Measurements from ENCODE around the gene ELMO1. TPM values are rescaled to one million over a fixed set of nuclear protein-coding genes. Genes with fewer than 3 reads are reported as not detected.

The ELMO1 gene
- total RNA-seq, 1 donor, result under 0.01 TPM

DNA sequence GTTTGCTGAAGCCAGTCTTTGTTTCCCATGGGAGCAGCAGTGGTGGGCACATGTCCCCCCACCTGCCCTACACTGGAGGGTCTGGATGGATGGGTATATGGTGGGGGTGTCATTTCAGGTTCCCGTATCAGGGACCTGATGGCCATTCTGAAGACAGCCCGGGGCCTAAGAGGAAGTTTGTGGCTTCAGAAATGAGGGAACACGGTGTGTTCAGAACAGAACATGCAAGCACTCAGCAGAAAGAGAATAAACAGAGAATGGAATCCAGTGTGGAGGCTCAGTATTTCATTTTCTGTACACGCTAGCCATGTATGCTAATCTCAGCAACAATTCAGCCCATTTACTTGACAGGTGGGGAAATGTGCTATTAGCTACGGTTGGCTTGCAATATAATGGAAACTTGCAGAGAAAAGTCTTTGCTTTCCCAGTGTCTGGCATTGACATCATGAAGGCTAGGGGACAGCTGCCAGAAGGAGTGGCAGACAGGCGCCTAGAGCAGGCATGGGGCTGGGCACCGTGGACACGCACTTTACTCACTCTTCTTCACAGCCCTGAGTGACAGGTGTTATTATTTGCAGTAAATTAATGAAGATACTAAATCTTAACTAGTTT, 98.6 kb downstream of the ELMO1 start:
- TF ChIP-seq, protein P1, sequence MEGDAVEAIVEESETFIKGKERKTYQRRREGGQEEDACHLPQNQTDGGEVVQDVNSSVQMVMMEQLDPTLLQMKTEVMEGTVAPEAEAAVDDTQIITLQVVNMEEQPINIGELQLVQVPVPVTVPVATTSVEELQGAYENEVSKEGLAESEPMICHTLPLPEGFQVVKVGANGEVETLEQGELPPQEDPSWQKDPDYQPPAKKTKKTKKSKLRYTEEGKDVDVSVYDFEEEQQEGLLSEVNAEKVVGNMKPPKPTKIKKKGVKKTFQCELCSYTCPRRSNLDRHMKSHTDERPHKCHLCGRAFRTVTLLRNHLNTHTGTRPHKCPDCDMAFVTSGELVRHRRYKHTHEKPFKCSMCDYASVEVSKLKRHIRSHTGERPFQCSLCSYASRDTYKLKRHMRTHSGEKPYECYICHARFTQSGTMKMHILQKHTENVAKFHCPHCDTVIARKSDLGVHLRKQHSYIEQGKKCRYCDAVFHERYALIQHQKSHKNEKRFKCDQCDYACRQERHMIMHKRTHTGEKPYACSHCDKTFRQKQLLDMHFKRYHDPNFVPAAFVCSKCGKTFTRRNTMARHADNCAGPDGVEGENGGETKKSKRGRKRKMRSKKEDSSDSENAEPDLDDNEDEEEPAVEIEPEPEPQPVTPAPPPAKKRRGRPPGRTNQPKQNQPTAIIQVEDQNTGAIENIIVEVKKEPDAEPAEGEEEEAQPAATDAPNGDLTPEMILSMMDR (IDR thresholded peaks at IDR 0.05; ENCODE audit: insufficient read depth, low read depth, low read length), result no peak
- no peak overlapping the region for H3K4me3 ChIP-seq (ENCODE audit: low read depth, low read length)
- DNase-seq (ENCODE audit: low read depth), result no peak

DNA sequence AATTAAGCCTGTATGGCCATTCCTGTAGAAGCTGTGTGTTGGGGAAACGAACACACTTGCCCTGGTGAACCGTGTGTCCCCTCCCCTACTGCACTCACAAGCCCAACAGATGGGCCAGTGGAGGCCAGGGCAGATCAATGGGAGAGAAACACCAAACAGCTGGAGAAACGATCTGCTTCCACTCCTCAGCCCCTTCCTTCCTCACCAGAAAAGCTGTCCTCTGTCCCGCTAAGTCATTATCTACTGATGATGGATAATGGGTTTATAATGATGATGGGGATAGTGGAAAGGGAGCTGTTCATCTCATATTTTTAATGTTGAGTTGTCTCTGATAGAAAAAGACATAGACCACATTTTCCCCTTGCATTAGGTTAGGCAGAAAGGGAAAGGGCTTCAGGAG, 99.7 kb downstream of the ELMO1 start:
- DNase-seq (ENCODE audit: low read depth), result no peak
- no peak overlapping the region for H3K4me3 ChIP-seq (ENCODE audit: low read depth, low read length)
- TF ChIP-seq, protein P1 (IDR thresholded peaks at IDR 0.05; ENCODE audit: insufficient read depth, low read depth, low read length), result no peak

DNA sequence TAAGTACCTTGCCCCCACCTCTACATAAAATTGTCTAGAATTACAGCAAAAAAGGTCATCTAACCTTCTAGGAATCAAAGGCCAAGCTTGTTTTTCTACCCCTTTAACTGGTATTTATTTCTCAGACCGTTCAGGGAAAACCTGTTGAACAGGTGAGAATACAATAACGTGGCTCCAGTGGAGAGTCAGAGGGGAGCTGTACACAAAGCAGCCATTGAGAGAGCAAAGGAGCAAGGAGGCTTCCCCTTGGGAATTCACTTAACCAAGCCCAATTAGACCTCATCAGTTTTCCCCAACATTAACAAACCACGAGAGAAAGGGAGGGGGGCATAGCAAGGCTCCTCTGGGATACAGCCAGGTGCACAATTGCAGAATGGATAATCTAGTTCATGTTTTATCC, 101.9 kb downstream of the ELMO1 start:
- H3K4me3 ChIP-seq (ENCODE audit: low read depth, low read length), result no peak overlapping the region
- TF ChIP-seq, protein P1 (IDR thresholded peaks at IDR 0.05; ENCODE audit: insufficient read depth, low read depth, low read length), result no peak
- DNase-seq (ENCODE audit: low read depth), result no peak

DNA sequence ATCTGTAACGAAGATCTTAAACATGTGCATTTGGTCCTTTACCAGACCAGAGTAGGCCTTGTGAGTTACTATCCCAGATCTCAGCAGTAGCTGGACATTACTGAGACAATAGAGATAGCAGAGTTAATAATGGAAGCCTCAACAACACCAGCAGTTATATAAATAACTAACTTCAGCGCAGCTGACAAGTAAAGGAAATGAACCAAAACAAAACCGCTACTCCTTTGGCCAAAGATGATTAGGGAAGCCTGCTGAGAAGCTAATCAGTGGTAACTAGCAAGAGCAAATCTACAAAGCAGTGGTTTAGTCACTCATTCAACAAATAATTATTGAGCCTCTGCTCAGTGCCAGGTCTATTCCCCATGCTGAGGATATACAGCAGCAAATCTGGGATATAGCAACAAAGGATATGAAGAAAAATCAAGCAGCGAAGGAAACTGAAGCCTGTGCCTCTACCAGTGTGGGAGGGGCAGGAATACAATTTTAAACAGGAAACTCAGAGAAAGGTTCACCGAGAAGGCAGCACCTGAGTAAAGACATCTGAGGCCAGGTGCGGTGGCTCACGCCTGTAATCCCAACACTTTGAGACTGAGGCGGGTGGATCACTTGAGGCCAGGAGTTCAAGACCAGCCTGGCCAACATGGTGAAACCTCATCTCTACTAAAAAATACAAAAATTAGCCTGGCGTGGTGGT, 103.6 kb downstream of the ELMO1 start:
- no peak for DNase-seq (ENCODE audit: low read depth)
- TF ChIP-seq, protein P1 (IDR thresholded peaks at IDR 0.05; ENCODE audit: insufficient read depth, low read depth, low read length), result no peak
- no peak overlapping the region for H3K4me3 ChIP-seq (ENCODE audit: low read depth, low read length)

DNA sequence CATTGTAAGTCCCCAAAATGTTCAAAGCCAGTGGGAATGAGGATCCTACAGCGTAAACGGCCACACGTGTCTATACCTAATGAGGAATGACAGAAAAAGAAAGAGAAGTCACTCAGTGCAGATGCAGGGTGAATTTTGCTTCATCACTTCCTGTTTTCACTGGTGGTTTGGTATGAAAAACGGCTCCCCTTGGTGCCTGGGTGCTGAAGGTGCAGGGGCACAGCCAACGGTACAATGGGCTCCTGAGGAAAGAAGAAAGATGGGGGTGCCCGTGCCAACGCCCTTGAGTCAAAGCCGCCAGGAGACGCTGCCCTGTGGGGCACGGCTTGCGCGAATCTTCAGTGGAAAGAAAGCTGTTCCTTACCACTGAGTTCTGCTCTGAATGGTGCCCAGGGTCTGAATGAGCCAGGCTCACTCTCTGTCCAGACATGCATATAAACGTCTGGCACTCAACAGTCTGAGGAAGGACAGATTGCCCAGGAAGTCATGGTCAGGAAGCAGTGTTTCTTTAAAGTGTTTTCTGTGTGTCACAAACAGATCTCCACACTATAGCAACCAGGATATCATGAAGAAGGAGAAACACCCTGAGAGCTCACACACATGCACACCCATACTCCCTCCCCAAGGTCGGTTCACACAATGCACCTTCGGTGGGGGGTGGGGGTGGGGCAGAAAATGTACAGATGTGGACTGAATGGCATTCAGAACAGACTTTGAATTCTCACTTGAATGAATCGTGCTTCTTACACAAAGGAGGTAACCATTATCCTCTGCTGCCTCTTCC, 105.8 kb downstream of the ELMO1 start:
- no peak for DNase-seq (ENCODE audit: low read depth)
- TF ChIP-seq, protein P1 (IDR thresholded peaks at IDR 0.05; ENCODE audit: insufficient read depth, low read depth, low read length), result no peak
- no peak overlapping the region for H3K4me3 ChIP-seq (ENCODE audit: low read depth, low read length)

DNA sequence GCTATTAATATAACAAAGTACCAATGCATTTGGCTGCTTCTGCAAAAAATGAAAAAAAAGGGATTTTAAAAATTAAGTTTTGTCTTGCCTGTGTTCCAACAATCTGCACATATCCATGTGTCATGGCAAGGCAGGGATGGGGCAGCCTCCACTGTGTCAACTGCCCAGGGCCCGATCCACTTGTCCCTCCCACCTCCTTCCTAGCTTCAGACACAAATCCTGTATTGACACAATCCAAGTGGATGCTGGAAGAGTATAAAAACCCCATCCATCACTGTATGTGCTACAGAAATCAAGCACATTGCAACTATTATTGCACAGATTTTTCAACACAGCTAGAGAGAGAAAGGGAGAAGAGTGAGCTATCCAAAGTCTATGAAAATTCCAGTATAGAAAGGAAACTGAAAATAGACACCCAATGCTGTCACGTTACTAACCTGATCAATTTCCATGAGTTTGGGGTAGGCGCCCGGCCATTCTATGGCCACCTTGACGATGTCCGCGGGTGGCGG, 106.4 kb downstream of the ELMO1 start:
- no peak overlapping the region for H3K4me3 ChIP-seq (ENCODE audit: low read depth, low read length)
- DNase-seq (ENCODE audit: low read depth), result no peak
- TF ChIP-seq, protein P1 (IDR thresholded peaks at IDR 0.05; ENCODE audit: insufficient read depth, low read depth, low read length), result no peak

All from fibroblast of villous mesenchyme (primary cell).